ENCODE results near the gene LRRC34. TPM values are rescaled to one million over a fixed set of nuclear protein-coding genes. Genes with fewer than 3 reads are reported as not detected.
A peak's percentile ranks its signal among the peaks of the same experiment; 100 is the strongest.

LRRC34 gene
- total RNA-seq, 1 experiment from 2014 or later = not detected

- Mint-ChIP-seq H3K4me3 (ENCODE audit: unreplicated experiment) (peak within 1 kb of the TSS; percentile 24), H3K4me1 (ENCODE audit: low read depth, unreplicated experiment) (no peaks in the 10 kb centered on the region), H3K27me3 (ENCODE audit: insufficient read depth, unreplicated experiment) (no peaks in the 10 kb centered on the region), H3K36me3 (ENCODE audit: insufficient read depth, unreplicated experiment) (peaks cover 43% of the 10 kb centered on the region), H3K27ac (ENCODE audit: unreplicated experiment) (no peak within 1 kb of the TSS), H3K9me3 (ENCODE audit: unreplicated experiment) (peaks cover 7% of the 10 kb centered on the region)
- intact Hi-C loops (cut with micrococcal nuclease; ENCODE audit: unreplicated experiment) = no loop called here
- BruUV-seq (replicated peaks) = no TSS peak
- CTCF ChIA-PET = no interaction called here
- H3K36me3 ChIP-seq (ENCODE audit: control insufficient read depth, insufficient read depth, low read length) = no peaks in the 10 kb centered on the region
- no peaks in the 10 kb centered on the region for H3K27me3 ChIP-seq (replicated peaks; ENCODE audit: control insufficient read depth, insufficient read depth, low read length)
- POLR2A ChIA-PET = no interaction called here
- H3K4me1 ChIP-seq = no peaks in the 10 kb centered on the region
- TF ChIP-seq CTCF (IDR thresholded peaks at IDR 0.05; ENCODE audit: insufficient read depth in 1 of 2, low read depth in 1 of 2, low read length in 1 of 2, severe bottlenecking in 1 of 2, unreplicated experiment in 1 of 2) = no peak
- no peak within 1 kb of the TSS for H3K4me3 ChIP-seq (ENCODE audit: low read depth, low read length)
- H3K9me3 ChIP-seq = no peaks in the 10 kb centered on the region
- no peak for DNase-seq
Measured at GRCh38 chr3:169769287-169770181, 43.2 kb downstream of the LRRC34 start, which contains the start of gene ACTRT3. TSS of gene ACTRT3 (minus strand) at chr3:169769561. CDS start at chr3:169769520, 41 bp downstream.

GRCh38 chr3:169764882-169765612, 47.7 kb downstream of the LRRC34 start, which contains the start of gene TERC:
TSS of gene TERC (minus strand) at chr3:169765060.
- intact Hi-C loops (cut with micrococcal nuclease; ENCODE audit: unreplicated experiment) = loop anchor here (5.0 kb wide), 1 partner anchor 272 kb away; the partner anchor contains the start of gene GPR160
- CTCF ChIA-PET = no interaction called here
- Mint-ChIP-seq H3K4me3 (ENCODE audit: unreplicated experiment) (peak within 1 kb of the TSS; percentile 84), H3K4me1 (ENCODE audit: low read depth, unreplicated experiment) (no peaks in the 10 kb centered on the region), H3K36me3 (ENCODE audit: insufficient read depth, unreplicated experiment) (peaks cover 23% of the 10 kb centered on the region), H3K9me3 (ENCODE audit: unreplicated experiment) (peaks cover 7% of the 10 kb centered on the region), H3K27ac (ENCODE audit: unreplicated experiment) (peak within 1 kb of the TSS; percentile 89), H3K27me3 (ENCODE audit: insufficient read depth, unreplicated experiment) (no peaks in the 10 kb centered on the region)
- TSS peak; percentile 97 for BruUV-seq (replicated peaks)
- no peaks in the 10 kb centered on the region for H3K27me3 ChIP-seq (replicated peaks; ENCODE audit: control insufficient read depth, insufficient read depth, low read length)
- peak; percentile 93 to 95 for DNase-seq
- POLR2A ChIA-PET = interaction anchor here (0.6 to 1.0 kb wide), 2 partner anchors 9 to 352 kb away, joined by 3 to 5 read pairs; no protein-coding TSS in a partner anchor
- no peaks in the 10 kb centered on the region for H3K4me1 ChIP-seq
- no peaks in the 10 kb centered on the region for H3K36me3 ChIP-seq (ENCODE audit: control insufficient read depth, insufficient read depth, low read length)
- no peak for TF ChIP-seq CTCF (IDR thresholded peaks at IDR 0.05; ENCODE audit: insufficient read depth in 1 of 2, low read depth in 1 of 2, low read length in 1 of 2, severe bottlenecking in 1 of 2, unreplicated experiment in 1 of 2)
- peaks cover 3% of the 10 kb centered on the region; the same call in 1 of the 2 replicates for H3K9me3 ChIP-seq
- H3K4me3 ChIP-seq (ENCODE audit: low read depth, low read length) = peak within 1 kb of the TSS; percentile 72

- Mint-ChIP-seq H3K36me3 (ENCODE audit: insufficient read depth, unreplicated experiment) (peaks cover 19% of the 10 kb centered on the region), H3K4me1 (ENCODE audit: low read depth, unreplicated experiment) (no peaks in the 10 kb centered on the region), H3K4me3 (ENCODE audit: unreplicated experiment) (peak overlapping the region; percentile 84), H3K9me3 (ENCODE audit: unreplicated experiment) (peaks cover 7% of the 10 kb centered on the region), H3K27me3 (ENCODE audit: insufficient read depth, unreplicated experiment) (no peaks in the 10 kb centered on the region), H3K27ac (ENCODE audit: unreplicated experiment) (peak overlapping the region; percentile 69)
- peak in 1 of 2 experiments; percentile 41 for DNase-seq
- CTCF ChIA-PET = no interaction called here
- Histone ChIP-seq H3K9me3 (peaks cover 3% of the 10 kb centered on the region; the same call in 1 of the 2 replicates), H3K27me3 (replicated peaks; ENCODE audit: control insufficient read depth, insufficient read depth, low read length) (no peaks in the 10 kb centered on the region), H3K4me3 (ENCODE audit: low read depth, low read length) (peak overlapping the region; percentile 72), H3K4me1 (no peaks in the 10 kb centered on the region), H3K36me3 (ENCODE audit: control insufficient read depth, insufficient read depth, low read length) (no peaks in the 10 kb centered on the region)
- TF ChIP-seq CTCF (IDR thresholded peaks at IDR 0.05; ENCODE audit: insufficient read depth in 1 of 2, low read depth in 1 of 2, low read length in 1 of 2, severe bottlenecking in 1 of 2, unreplicated experiment in 1 of 2) = no peak
- POLR2A ChIA-PET = interaction anchor here (0.6 to 1.0 kb wide), 3 partner anchors 9 to 1035 kb away, joined by 3 to 12 read pairs (median 5); partner anchors contain the start of gene MYNN
- TSS peak; percentile 97 for BruUV-seq (replicated peaks)
- intact Hi-C loops (cut with micrococcal nuclease; ENCODE audit: unreplicated experiment) = loop anchor here (5.0 kb wide), 1 partner anchor 273 kb away; the partner anchor contains the start of gene GPR160
Measured at GRCh38 chr3:169764312-169764881, 48.3 kb downstream of the LRRC34 start.

All from Caco-2 (cell line).